ENCODE results near the gene KIAA0319L. TPM values are rescaled to one million over a fixed set of nuclear protein-coding genes. Genes with fewer than 3 reads are reported as not detected.

KIAA0319L gene
- total RNA-seq, 1 donor from 2014 or later, result 69.2 TPM

DNA sequence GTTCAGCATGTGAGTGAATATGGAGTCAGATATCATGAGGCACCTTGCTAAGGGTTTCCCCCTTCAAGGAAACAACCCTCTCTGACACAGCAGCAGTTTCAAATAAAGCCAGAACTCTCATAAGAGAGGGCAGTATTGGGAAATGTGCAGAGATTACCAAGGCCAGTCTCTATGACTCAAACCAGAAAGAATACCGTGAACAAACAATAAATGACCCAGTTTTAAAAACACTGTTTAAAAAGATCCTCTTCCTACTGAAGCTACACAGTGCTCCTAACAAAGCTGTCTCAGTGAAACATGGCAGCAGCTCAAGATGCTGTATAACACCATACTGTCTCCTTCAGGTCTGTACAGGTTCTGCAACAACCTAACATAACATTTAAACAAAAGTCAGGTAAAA is 102.6 kb downstream of the KIAA0319L start:
- no peak for DNase-seq (ENCODE audit: low spot score)
- H3K36me3 Mint-ChIP-seq (ENCODE audit: low read depth, unreplicated experiment), result peaks cover 21% of the 10 kb centered on the region

DNA sequence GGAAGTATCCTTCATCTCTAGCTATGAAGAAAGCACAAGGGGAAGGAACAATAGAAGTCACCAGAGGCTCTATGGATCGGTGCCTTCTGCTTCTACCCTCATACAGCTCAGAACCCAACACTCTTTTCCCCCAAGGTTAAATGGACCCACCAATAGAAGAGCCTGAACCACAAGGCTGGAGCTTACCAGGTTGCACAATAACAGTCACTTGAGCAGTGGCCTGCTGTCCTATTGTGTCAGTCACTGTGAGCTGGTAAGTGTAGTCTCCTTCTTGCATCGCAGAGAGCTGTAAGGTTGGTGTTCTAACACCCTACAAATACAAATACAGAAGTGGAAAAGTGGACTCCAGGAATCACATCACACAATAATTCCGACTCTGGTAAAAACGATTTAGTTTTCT is 103.0 kb downstream of the KIAA0319L start:
- TF ChIP-seq, protein P1, sequence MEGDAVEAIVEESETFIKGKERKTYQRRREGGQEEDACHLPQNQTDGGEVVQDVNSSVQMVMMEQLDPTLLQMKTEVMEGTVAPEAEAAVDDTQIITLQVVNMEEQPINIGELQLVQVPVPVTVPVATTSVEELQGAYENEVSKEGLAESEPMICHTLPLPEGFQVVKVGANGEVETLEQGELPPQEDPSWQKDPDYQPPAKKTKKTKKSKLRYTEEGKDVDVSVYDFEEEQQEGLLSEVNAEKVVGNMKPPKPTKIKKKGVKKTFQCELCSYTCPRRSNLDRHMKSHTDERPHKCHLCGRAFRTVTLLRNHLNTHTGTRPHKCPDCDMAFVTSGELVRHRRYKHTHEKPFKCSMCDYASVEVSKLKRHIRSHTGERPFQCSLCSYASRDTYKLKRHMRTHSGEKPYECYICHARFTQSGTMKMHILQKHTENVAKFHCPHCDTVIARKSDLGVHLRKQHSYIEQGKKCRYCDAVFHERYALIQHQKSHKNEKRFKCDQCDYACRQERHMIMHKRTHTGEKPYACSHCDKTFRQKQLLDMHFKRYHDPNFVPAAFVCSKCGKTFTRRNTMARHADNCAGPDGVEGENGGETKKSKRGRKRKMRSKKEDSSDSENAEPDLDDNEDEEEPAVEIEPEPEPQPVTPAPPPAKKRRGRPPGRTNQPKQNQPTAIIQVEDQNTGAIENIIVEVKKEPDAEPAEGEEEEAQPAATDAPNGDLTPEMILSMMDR (IDR thresholded peaks at IDR 0.05; ENCODE audit: unreplicated experiment), result no peak
- no peak overlapping the region for H3K4me3 Mint-ChIP-seq (ENCODE audit: unreplicated experiment)
- no peaks in the 10 kb centered on the region for H3K9me3 Mint-ChIP-seq (ENCODE audit: unreplicated experiment)
- H3K27ac Mint-ChIP-seq (ENCODE audit: unreplicated experiment), result peak overlapping the region; percentile 54
- peaks cover 54% of the 10 kb centered on the region for H3K4me1 Mint-ChIP-seq (ENCODE audit: unreplicated experiment)
- H3K36me3 Mint-ChIP-seq (ENCODE audit: low read depth, unreplicated experiment), result peaks cover 21% of the 10 kb centered on the region
- H3K27me3 Mint-ChIP-seq (ENCODE audit: unreplicated experiment), result peaks cover 5% of the 10 kb centered on the region
- no peak for DNase-seq (ENCODE audit: low spot score)

More for the DNA sequence above, 102.6 kb downstream of the KIAA0319L start:
- no peak overlapping the region for H3K4me3 Mint-ChIP-seq (ENCODE audit: unreplicated experiment)
- TF ChIP-seq, protein P1 (IDR thresholded peaks at IDR 0.05; ENCODE audit: unreplicated experiment), result no peak
- no peaks in the 10 kb centered on the region for H3K9me3 Mint-ChIP-seq (ENCODE audit: unreplicated experiment)
- peaks cover 5% of the 10 kb centered on the region for H3K27me3 Mint-ChIP-seq (ENCODE audit: unreplicated experiment)
- no peak overlapping the region for H3K27ac Mint-ChIP-seq (ENCODE audit: unreplicated experiment)
- peaks cover 54% of the 10 kb centered on the region for H3K4me1 Mint-ChIP-seq (ENCODE audit: unreplicated experiment)

DNA sequence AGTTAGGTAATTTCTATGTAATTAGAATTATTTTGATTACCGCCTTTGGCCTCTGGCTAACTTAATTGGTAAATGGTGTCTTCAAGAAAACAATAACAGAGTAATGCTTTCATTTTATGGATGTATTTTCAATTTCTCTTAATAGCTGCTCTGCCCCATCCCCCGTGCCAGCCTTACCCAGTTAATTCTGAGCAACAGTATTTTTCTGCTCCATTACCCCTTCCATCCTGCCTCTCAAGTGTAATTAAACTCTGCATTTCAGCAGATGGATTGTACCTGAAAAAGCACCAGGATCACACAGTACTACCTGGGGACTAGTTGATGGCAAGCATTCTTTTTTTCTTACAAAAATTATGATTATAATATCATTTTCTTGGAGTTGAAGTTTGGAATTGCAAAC is 104.2 kb downstream of the KIAA0319L start:
- no peaks in the 10 kb centered on the region for H3K9me3 Mint-ChIP-seq (ENCODE audit: unreplicated experiment)
- DNase-seq (ENCODE audit: low spot score), result no peak
- peaks cover 22% of the 10 kb centered on the region for H3K36me3 Mint-ChIP-seq (ENCODE audit: low read depth, unreplicated experiment)
- TF ChIP-seq, protein P1 (IDR thresholded peaks at IDR 0.05; ENCODE audit: unreplicated experiment), result no peak
- peak overlapping the region; percentile 62 for H3K27ac Mint-ChIP-seq (ENCODE audit: unreplicated experiment)
- peaks cover 54% of the 10 kb centered on the region for H3K4me1 Mint-ChIP-seq (ENCODE audit: unreplicated experiment)
- peak overlapping the region; percentile 6 for H3K4me3 Mint-ChIP-seq (ENCODE audit: unreplicated experiment)
- peaks cover 2% of the 10 kb centered on the region for H3K27me3 Mint-ChIP-seq (ENCODE audit: unreplicated experiment)

DNA sequence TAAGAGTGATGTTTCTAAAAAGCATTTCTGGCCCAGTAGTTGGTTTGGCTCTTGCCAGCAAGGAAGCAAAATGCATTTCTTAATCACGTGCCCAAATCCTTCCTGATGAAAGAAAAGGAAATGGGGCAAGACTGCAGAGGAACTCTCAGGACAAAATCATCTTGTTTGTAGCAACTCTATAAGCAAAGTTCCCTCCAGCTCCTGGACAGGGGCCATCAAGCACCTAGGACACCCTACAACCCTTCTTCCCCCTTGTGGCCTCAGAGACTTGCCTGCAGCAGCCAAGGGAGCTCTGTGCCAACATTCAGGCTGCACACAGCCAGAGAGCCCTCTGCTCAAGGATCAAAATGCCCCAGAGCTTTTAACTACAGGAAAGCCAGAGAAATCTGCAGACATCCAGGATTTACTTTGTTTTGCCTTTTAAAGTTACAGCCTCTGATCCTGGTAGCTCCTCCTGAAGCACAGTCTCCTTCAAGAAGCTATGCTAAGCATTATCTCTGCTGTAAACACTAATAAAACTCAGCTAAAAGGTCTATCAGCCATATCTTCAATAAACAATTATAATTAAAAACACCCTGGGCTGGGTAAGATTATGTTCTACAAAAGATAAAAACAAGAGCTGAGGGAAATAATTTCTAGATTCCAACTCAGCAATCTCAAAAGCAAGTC is 105.0 kb downstream of the KIAA0319L start:
- peaks cover 54% of the 10 kb centered on the region for H3K4me1 Mint-ChIP-seq (ENCODE audit: unreplicated experiment)
- peak overlapping the region; percentile 90 for H3K27ac Mint-ChIP-seq (ENCODE audit: unreplicated experiment)
- H3K4me3 Mint-ChIP-seq (ENCODE audit: unreplicated experiment), result no peak overlapping the region
- peaks cover 2% of the 10 kb centered on the region for H3K27me3 Mint-ChIP-seq (ENCODE audit: unreplicated experiment)
- H3K9me3 Mint-ChIP-seq (ENCODE audit: unreplicated experiment), result no peaks in the 10 kb centered on the region
- TF ChIP-seq, protein P1 (IDR thresholded peaks at IDR 0.05; ENCODE audit: unreplicated experiment), result peak; percentile 13
- peaks cover 22% of the 10 kb centered on the region for H3K36me3 Mint-ChIP-seq (ENCODE audit: low read depth, unreplicated experiment)
- DNase-seq (ENCODE audit: low spot score), result no peak

DNA sequence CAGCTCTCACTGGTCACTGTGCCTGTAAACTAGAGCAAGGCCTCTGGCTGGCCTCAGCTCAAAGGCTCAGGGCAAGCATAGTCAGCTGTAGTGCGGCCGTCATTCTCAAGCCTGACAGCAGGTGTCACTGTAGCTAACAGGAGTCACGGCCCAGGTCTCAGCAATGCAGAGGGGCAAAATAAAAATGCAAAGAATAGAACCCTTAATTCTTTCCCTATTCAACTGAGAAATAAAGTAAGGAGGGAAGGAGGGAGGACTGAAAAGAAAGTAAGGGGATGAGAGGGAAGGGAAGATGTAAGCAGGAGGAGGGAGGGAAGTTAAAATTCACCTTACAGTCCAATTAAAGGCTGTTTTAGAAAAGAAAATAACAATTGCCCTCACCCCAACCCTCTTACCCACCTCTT is 106.1 kb downstream of the KIAA0319L start:
- Mint-ChIP-seq H3K27me3 (ENCODE audit: unreplicated experiment) (peaks cover 2% of the 10 kb centered on the region), H3K27ac (ENCODE audit: unreplicated experiment) (no peak overlapping the region), H3K4me3 (ENCODE audit: unreplicated experiment) (peak overlapping the region; percentile 34), H3K36me3 (ENCODE audit: low read depth, unreplicated experiment) (peaks cover 17% of the 10 kb centered on the region), H3K9me3 (ENCODE audit: unreplicated experiment) (no peaks in the 10 kb centered on the region), H3K4me1 (ENCODE audit: unreplicated experiment) (peaks cover 54% of the 10 kb centered on the region)
- DNase-seq (ENCODE audit: low spot score), result peak; percentile 87
- TF ChIP-seq, protein P1 (IDR thresholded peaks at IDR 0.05; ENCODE audit: unreplicated experiment), result peak; percentile 74
